A549 (cell line): ENCODE data around the gene TAOK3. TPM values are rescaled to one million over a fixed set of nuclear protein-coding genes. Genes with fewer than 3 reads are reported as not detected.
"Not testable (repeated sequence)": the region's sequence is repeated elsewhere in the genome, so short reads cannot be mapped to it uniquely, and the experiment has no call there.

ENCODE experiments used
- ATAC-seq, 2 experiments: fragments of 200-7000 bp in 1 of 2; fragments of >200 bp in 1 of 2; cut with Nextera tagmentation in 1 of 2; cut with Tn5 transposase in 1 of 2; 3 replicates each; pipeline versions ENCODE4 v1.8.0 to v1.9.1; 2018 to 2020; ENCODE audit warnings: mild to moderate bottlenecking in 1 of 2, moderate library complexity in 1 of 2
- CTCF ChIA-PET: fragments of 300-600 bp; sonication (Branson Sonifier 250); formaldehyde crosslinking; extraction: SDS; loops from one replicate; lab custom pipeline; 2021; ENCODE audit warnings: antibody characterized with exemption, inconsistent platforms; lab: Yijun Ruan, JAX
- POLR2A ChIA-PET: fragments of 350-600 bp; formaldehyde crosslinking; extraction: SDS; loops from one replicate; lab custom pipeline; 2021; ENCODE audit warnings: antibody characterized with exemption, inconsistent platforms; lab: Yijun Ruan, JAX
- DNase-seq, 2 experiments: peaks; one replicate each; pipeline versions ENCODE4 v3.0.0 to v3.0.0-alpha.2; 2011 to 2016; ENCODE audit warnings: low read depth in 1 of 2, low spot score in 1 of 2
- FAIRE-seq: peaks from 2 replicates; lab custom pipeline; 2011; peaks lifted over from hg19 to GRCh38; lab: Jason Lieb, UNC
- H3K27ac ChIP-seq, 2 experiments: fragments of >200 bp; sonication (Bioruptor Twin); formaldehyde crosslinking; 3 replicates each; pipeline ENCODE4 v1.5.1; 2016 to 2017
- H3K4me1 ChIP-seq: fragments of >200 bp; sonication (Bioruptor Twin); formaldehyde crosslinking; 3 replicates; pipeline ENCODE4 v1.6.1; 2016
- H3K4me2 ChIP-seq: fragments of >200 bp; sonication (Bioruptor Twin); formaldehyde crosslinking; 3 replicates; pipeline ENCODE4 v1.6.1; 2016
- H3K4me3 ChIP-seq: fragments of >200 bp; sonication (Bioruptor Twin); formaldehyde crosslinking; 3 replicates; pipeline ENCODE4 v1.5.1; 2016
- H3K9me3 ChIP-seq: fragments of >200 bp; sonication (Bioruptor Twin); formaldehyde crosslinking; 3 replicates; pipeline ENCODE4 v1.6.1; 2016
- CBX8 ChIP-seq: fragments of 200-600 bp; sonication (generic); IDR thresholded peaks from 2 replicates; pipeline ENCODE4 v1.6.1; 2016
- CEBPB ChIP-seq, 2 experiments: fragments of >200 bp in 1 of 2; sonication (Bioruptor Twin) in 1 of 2; formaldehyde crosslinking in 1 of 2; IDR thresholded peaks; 2 replicates each; pipeline ENCODE4 v1.6.1; 2012 to 2016
- CHD2 ChIP-seq: fragments of 150-350 bp; IDR thresholded peaks from 2 replicates; pipeline ENCODE4 v1.6.1; 2014; ENCODE audit warnings: low read length; ENCODE audit not compliant: partially characterized antibody
- EHF ChIP-seq: fragments of 250-450 bp; sonication (Bioruptor Pico); IDR thresholded peaks from 2 replicates; pipeline ENCODE4 v1.5.0; 2020; ENCODE audit warnings: mild to moderate bottlenecking
- EHMT2 ChIP-seq: fragments of 200-600 bp; sonication (generic); IDR thresholded peaks from 2 replicates; pipeline ENCODE4 v1.6.1; 2016; ENCODE audit warnings: antibody characterized with exemption, low read depth, mild to moderate bottlenecking, moderate library complexity
- FOSB ChIP-seq: fragments of 250-450 bp; sonication (Bioruptor Pico); IDR thresholded peaks from 2 replicates; pipeline ENCODE4 v1.5.0; 2020; ENCODE audit warnings: mild to moderate bottlenecking, moderate library complexity
- FOXS1 ChIP-seq: fragments of 250-450 bp; sonication (Bioruptor Pico); IDR thresholded peaks from 2 replicates; pipeline ENCODE4 v1.5.0; 2020; ENCODE audit warnings: mild to moderate bottlenecking, moderate library complexity
- HOXB13 ChIP-seq: fragments of 250-450 bp; sonication (Bioruptor Pico); IDR thresholded peaks from 2 replicates; pipeline ENCODE4 v1.5.0; 2020; ENCODE audit warnings: low read depth, mild to moderate bottlenecking, moderate library complexity
- MAFK ChIP-seq: fragments of 450-650 bp; IDR thresholded peaks from 2 replicates; pipeline ENCODE4 v1.6.1; 2014; ENCODE audit not compliant: partially characterized antibody
- NFE2L2 ChIP-seq: fragments of 150-350 bp; conservative IDR thresholded peaks from 2 replicates; pipeline ENCODE4 v1.6.1; 2014; ENCODE audit warnings: low read length
- NR3C1 ChIP-seq: fragments of >200 bp; sonication (Bioruptor Twin); formaldehyde crosslinking; IDR thresholded peaks from 3 replicates; pipeline ENCODE4 v1.6.1; 2017
- PHF8 ChIP-seq: fragments of 200-600 bp; sonication (generic); IDR thresholded peaks from 2 replicates; pipeline ENCODE4 v1.6.1; 2016; ENCODE audit warnings: low read depth, mild to moderate bottlenecking, antibody characterized with exemption, moderate library complexity, borderline replicate concordance
- RARB ChIP-seq: fragments of 250-450 bp; sonication (Bioruptor Pico); IDR thresholded peaks from 2 replicates; pipeline ENCODE4 v1.8.0; 2021; ENCODE audit warnings: mild to moderate bottlenecking, moderate library complexity
- RNF2 ChIP-seq: fragments of 200-600 bp; sonication (generic); IDR thresholded peaks from 2 replicates; pipeline ENCODE4 v1.6.1; 2016; ENCODE audit warnings: low read depth, mild to moderate bottlenecking, antibody characterized with exemption, moderate library complexity, borderline replicate concordance
- SMC3 ChIP-seq: fragments of >200 bp; sonication (Bioruptor Twin); formaldehyde crosslinking; IDR thresholded peaks from 3 replicates; pipeline ENCODE4 v1.6.1; 2018; ENCODE audit warnings: inconsistent platforms
- TFCP2L1 ChIP-seq: fragments of 250-450 bp; sonication (Bioruptor Pico); IDR thresholded peaks from 2 replicates; pipeline ENCODE4 v1.5.0; 2021; ENCODE audit warnings: mild to moderate bottlenecking
- TP53 ChIP-seq: fragments of 250-450 bp; sonication (Bioruptor Pico); IDR thresholded peaks from 2 replicates; pipeline ENCODE4 v1.5.0; 2021; ENCODE audit warnings: mild to moderate bottlenecking, moderate library complexity
- ZC3H11A ChIP-seq: fragments of 450-650 bp; IDR thresholded peaks from 2 replicates; pipeline ENCODE4 v1.6.1; 2014; ENCODE audit warnings: antibody characterized with exemption, mild to moderate bottlenecking
- ZFP36 ChIP-seq: fragments of 450-650 bp; IDR thresholded peaks from 2 replicates; pipeline ENCODE4 v1.6.1; 2014; ENCODE audit warnings: borderline replicate concordance; ENCODE audit not compliant: partially characterized antibody
- ZSCAN20 ChIP-seq: fragments of 250-450 bp; sonication (Bioruptor Pico); IDR thresholded peaks from 2 replicates; pipeline ENCODE4 v1.8.0; 2022; ENCODE audit warnings: mild to moderate bottlenecking, moderate library complexity
- WGBS: methylation state at CpG from one replicate; pipeline ENCODE4 v1.1.6; 2017; ENCODE audit errors: missing lambda C conversion rate; 5-methylcytosine and 5-hydroxymethylcytosine counted together
- polyA plus RNA-seq, 4 experiments: library from polyadenylated mRNA; depleted of rRNA in 3 of 4; stranded (reverse); fragments of >200 nt; fragmentation: RNase III in 1 of 4; extraction: RNeasy Plus Mini Kit Qiagen cat#74134 plus additional on column Dnase treatment in 1 of 4; gene quantifications; 2 replicates in 3 of 4; 3 replicates in 1 of 4; pipeline ENCODE4 v1.2.3, GENCODE V29; 2011 to 2017
- TF ChIP-seq, protein P1 (sequence below): IDR thresholded peaks from 2 replicates; pipeline ENCODE4 v1.6.1; 2012
- TF ChIP-seq, protein P2 (sequence below): IDR thresholded peaks from 2 replicates; pipeline ENCODE4 v1.6.1; 2012
- TF ChIP-seq, protein P3 (sequence below): fragments of >200 bp; sonication (Bioruptor Twin); formaldehyde crosslinking; IDR thresholded peaks from 3 replicates; pipeline ENCODE4 v1.5.1; 2016

The TAOK3 gene
- polyA plus RNA-seq, 2 of the 4 experiments (the other 2 are of a cell fraction): 13.1 to 27.6 TPM

DNA sequence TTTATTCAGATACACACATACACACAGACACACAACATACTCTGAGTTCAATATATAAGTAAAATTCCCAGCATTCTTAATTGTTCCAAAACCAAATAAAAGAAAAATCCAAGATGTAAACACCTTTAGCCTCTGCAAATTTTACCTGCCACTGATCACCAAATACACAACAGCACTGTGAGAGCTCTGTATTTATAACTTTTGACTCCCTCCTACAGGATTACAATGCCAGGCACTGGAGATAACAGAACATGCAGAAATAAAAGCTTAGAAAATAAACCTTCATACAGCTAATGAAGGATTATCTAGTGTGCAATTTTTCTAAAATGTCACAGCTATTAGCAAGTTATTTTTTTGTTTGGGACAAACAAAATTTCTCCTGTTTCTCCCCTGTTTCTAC, 85.0 kb downstream of the TAOK3 start:
- TF ChIP-seq RNF2: no peak
- TF ChIP-seq TP53 (CRISPR knock-in tag): no peak
- no peak for TF ChIP-seq EHMT2
- TF ChIP-seq, protein P1, sequence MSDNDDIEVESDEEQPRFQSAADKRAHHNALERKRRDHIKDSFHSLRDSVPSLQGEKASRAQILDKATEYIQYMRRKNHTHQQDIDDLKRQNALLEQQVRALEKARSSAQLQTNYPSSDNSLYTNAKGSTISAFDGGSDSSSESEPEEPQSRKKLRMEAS: no peak
- TF ChIP-seq ZSCAN20 (CRISPR knock-in tag): no peak
- no peak for TF ChIP-seq TFCP2L1
- TF ChIP-seq RARB: no peak
- Histone ChIP-seq H3K4me1 (no peaks in the 10 kb centered on the region), H3K9me3 (no peaks in the 10 kb centered on the region), H3K4me2 (no peak overlapping the region), H3K27ac (no peak overlapping the region), H3K4me3 (no peak overlapping the region)
- DNase-seq (no peak), ATAC-seq (no peak), FAIRE-seq (no peak)
- POLR2A ChIA-PET: no interaction called here
- CTCF ChIA-PET: interaction anchor here (1.4 to 1.5 kb wide), 2 partner anchors 9 to 20 kb away, joined by 3 to 4 read pairs; no protein-coding TSS in a partner anchor

DNA sequence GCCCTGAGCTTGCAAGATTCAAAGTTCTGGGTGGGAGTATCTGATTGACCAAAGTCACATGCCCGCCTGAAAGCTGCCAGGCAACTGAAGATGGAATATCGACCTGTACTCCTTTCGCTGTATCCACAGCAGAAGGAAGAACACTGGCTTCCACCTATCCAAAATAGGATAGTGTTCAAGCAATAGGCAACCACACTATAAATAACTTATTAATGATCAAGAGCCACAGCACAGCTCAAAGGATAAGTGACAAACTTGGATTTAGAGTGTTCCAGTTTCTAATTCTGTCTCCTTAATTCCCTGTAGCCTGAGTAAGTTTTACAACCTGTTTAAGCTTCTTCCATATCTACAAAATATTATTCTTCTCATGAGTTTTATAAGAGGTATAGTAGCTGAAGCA, 89.9 kb downstream of the TAOK3 start:
- POLR2A ChIA-PET: no interaction called here
- H3K4me1 ChIP-seq: no peaks in the 10 kb centered on the region
- CTCF ChIA-PET: interaction anchor here (1.1 to 1.2 kb wide), 2 partner anchors 8 to 93 kb away, joined by 3 read pairs; no protein-coding TSS in a partner anchor
- no peak overlapping the region for H3K4me3 ChIP-seq
- TF ChIP-seq CEBPB (IDR thresholded peaks at IDR 0.05) (no peak), EHF (CRISPR knock-in tag) (no peak), SMC3 (no peak), FOXS1 (CRISPR knock-in tag) (no peak), CHD2 (no peak), ZSCAN20 (CRISPR knock-in tag) (no peak), NFE2L2 (no peak), MAFK (no peak), ZC3H11A (no peak), ZFP36 (no peak), HOXB13 (CRISPR knock-in tag) (no peak), NR3C1 (no peak), TFCP2L1 (no peak), FOSB (CRISPR knock-in tag) (no peak), PHF8 (no peak), CBX8 (no peak)
- TF ChIP-seq, protein P2, sequence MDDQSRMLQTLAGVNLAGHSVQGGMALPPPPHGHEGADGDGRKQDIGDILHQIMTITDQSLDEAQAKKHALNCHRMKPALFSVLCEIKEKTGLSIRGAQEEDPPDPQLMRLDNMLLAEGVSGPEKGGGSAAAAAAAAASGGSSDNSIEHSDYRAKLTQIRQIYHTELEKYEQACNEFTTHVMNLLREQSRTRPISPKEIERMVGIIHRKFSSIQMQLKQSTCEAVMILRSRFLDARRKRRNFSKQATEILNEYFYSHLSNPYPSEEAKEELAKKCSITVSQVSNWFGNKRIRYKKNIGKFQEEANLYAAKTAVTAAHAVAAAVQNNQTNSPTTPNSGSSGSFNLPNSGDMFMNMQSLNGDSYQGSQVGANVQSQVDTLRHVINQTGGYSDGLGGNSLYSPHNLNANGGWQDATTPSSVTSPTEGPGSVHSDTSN: no peak
- TF ChIP-seq, protein P3, sequence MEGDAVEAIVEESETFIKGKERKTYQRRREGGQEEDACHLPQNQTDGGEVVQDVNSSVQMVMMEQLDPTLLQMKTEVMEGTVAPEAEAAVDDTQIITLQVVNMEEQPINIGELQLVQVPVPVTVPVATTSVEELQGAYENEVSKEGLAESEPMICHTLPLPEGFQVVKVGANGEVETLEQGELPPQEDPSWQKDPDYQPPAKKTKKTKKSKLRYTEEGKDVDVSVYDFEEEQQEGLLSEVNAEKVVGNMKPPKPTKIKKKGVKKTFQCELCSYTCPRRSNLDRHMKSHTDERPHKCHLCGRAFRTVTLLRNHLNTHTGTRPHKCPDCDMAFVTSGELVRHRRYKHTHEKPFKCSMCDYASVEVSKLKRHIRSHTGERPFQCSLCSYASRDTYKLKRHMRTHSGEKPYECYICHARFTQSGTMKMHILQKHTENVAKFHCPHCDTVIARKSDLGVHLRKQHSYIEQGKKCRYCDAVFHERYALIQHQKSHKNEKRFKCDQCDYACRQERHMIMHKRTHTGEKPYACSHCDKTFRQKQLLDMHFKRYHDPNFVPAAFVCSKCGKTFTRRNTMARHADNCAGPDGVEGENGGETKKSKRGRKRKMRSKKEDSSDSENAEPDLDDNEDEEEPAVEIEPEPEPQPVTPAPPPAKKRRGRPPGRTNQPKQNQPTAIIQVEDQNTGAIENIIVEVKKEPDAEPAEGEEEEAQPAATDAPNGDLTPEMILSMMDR: no peak
- ATAC-seq (no peak), DNase-seq (no peak), FAIRE-seq (no peak)
- WGBS: 90% methylated on average over 3 of the region's 3 CpGs
- no peaks in the 10 kb centered on the region for H3K9me3 ChIP-seq
- no peak overlapping the region for H3K4me2 ChIP-seq
- H3K27ac ChIP-seq: no peak overlapping the region

DNA sequence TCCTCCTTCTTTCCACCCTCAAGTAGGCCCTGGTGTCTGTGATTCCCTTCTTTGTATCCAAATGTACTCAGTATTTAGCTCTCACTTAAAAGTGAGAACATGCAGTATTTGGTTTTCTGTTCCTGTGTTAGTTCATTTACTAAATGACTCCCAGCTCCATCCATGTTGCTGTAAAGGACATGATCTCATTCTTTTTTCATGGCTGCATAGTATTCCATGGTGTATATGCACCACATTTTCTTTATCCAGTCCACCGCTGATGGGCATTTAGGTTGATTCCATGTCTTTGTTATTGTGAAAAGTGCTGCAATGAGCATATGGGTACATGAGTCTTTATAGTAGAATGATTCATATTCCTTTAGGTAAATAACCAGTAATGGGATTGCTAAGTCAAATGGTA, 94.4 kb downstream of the TAOK3 start:
- H3K4me3 ChIP-seq, FAIRE-seq, ATAC-seq, H3K4me2 ChIP-seq, DNase-seq, H3K9me3 ChIP-seq, H3K4me1 ChIP-seq, POLR2A ChIA-PET, H3K27ac ChIP-seq: not testable (repeated sequence)
- CTCF ChIA-PET: interaction anchor here (0.7 to 1.0 kb wide), 2 partner anchors 24 to 100 kb away, joined by 3 read pairs; no protein-coding TSS in a partner anchor
- 100% methylated on average over 1 of the region's 1 CpG for WGBS
